Sigmoid colon (tissue), 7 donors: ENCODE measurements around the gene INPP5F. TPM values are rescaled to one million over a fixed set of nuclear protein-coding genes. Genes with fewer than 3 reads are reported as not detected.
"Not testable (repeated sequence)": the region's sequence is repeated elsewhere in the genome, so short reads cannot be mapped to it uniquely, and the experiment has no call there.

Experiments used
- DNase-seq: peaks from one replicate; pipeline ENCODE4 v3.0.0-alpha.2; 2019
- H3K27ac ChIP-seq, 4 donors: fragments of 200-600 bp; sonication (generic); one replicate each; pipeline ENCODE4 v1.5.1; 2016 to 2019; ENCODE audit warnings: mild to moderate bottlenecking in 1 of 4
- H3K27me3 ChIP-seq, 3 donors: fragments of 200-600 bp; sonication (generic); one replicate each; pipeline ENCODE4 v1.5.1; 2019; ENCODE audit warnings: mild to moderate bottlenecking in 1 of 3
- H3K36me3 ChIP-seq, 4 donors: fragments of 200-600 bp; sonication (generic); one replicate each; pipeline ENCODE4 v1.5.1; 2016 to 2019
- H3K4me1 ChIP-seq, 4 donors: fragments of 200-600 bp; sonication (generic); one replicate each; pipeline ENCODE4 v1.5.1; 2017 to 2019
- H3K4me3 ChIP-seq, 4 donors: fragments of 200-600 bp; sonication (generic); one replicate each; pipeline ENCODE4 v1.5.1; 2017 to 2019; ENCODE audit warnings: mild to moderate bottlenecking in 2 of 4, moderate library complexity in 1 of 4
- H3K9me3 ChIP-seq, 4 donors: fragments of 200-600 bp in 3 of 4; sonication (generic) in 3 of 4; one replicate each; pipeline versions ENCODE4 v1.5.1 to v1.6.1; 2013 to 2019
- CTCF ChIP-seq, 4 experiments: fragments of 450-650 bp in 3 of 4; fragments of 200-600 bp in 1 of 4; IDR thresholded peaks; one replicate each; pipeline ENCODE4 v1.5.1; 2016 to 2019; ENCODE audit warnings: antibody characterized with exemption in 4 of 4, mild to moderate bottlenecking in 3 of 4, moderate library complexity in 2 of 4
- EP300 ChIP-seq, 4 donors: sonication (generic); formaldehyde crosslinking; IDR thresholded peaks; one replicate each; pipeline ENCODE4 v1.6.1; 2017; ENCODE audit warnings: antibody characterized with exemption in 4 of 4
- POLR2A ChIP-seq, 2 donors: fragments of 450-650 bp; IDR thresholded peaks; one replicate each; pipeline ENCODE4 v1.6.1; 2016; ENCODE audit warnings: antibody characterized with exemption in 2 of 2, mild to moderate bottlenecking in 2 of 2, moderate library complexity in 2 of 2
- POLR2AphosphoS5 ChIP-seq, 4 donors: sonication (generic); formaldehyde crosslinking; IDR thresholded peaks; one replicate each; pipeline ENCODE4 v1.6.1; 2017; ENCODE audit warnings: antibody characterized with exemption in 4 of 4
- WGBS, 2 donors: extraction: QIAGEN DNeasy Blood & Tissue Kit; methylation state at CpG; one replicate each; pipeline ENCODE4 v1.1.7; 2013; 5-methylcytosine and 5-hydroxymethylcytosine counted together
- intact Hi-C: fragments of 100-400 bp; cut with DNase I; formaldehyde crosslinking; loops from one replicate; pipeline ENCODE4 v1.15.1; 2023
- polyA plus RNA-seq, 3 donors: library from polyadenylated mRNA; stranded (reverse); fragments of 200-250 nt; gene quantifications; one replicate each; pipeline ENCODE4 v1.2.3, GENCODE V29; 2013
- total RNA-seq, 4 donors: library from RNA; depleted of rRNA; stranded (reverse); fragments of >200 nt; gene quantifications; one replicate each; pipeline ENCODE4 v1.1.0, GENCODE V29; 2016
- donor health status: healthy with polysubstance abuse.
- donor health status: Bipolar disorder and iron deficiency.
- donor health status: healthy.

INPP5F gene
- total and polyA plus RNA-seq, 7 donors, result 4.4 to 22.2 (median 16.0) TPM

GRCh38 chr10:119860866-119861607 lies 135.2 kb downstream of the INPP5F start:
- H3K27ac ChIP-seq, result no peak overlapping the region
- intact Hi-C loops, result no loop called here
- 67 to 73% methylated on average over 7 of the region's 7 CpGs for WGBS, 2 donors
- no peaks in the 10 kb centered on the region for H3K27me3 ChIP-seq
- H3K9me3 ChIP-seq, result no peaks in the 10 kb centered on the region
- DNase-seq, result no peak
- no peak overlapping the region for H3K4me3 ChIP-seq
- no peak for TF ChIP-seq EP300 (IDR thresholded peaks at IDR 0.05)
- peaks cover 0 to 19% (median 4%) of the 10 kb centered on the region in 4 donors for H3K36me3 ChIP-seq
- H3K4me1 ChIP-seq, result peaks cover 0 to 17% (median 10%) of the 10 kb centered on the region in 4 donors

GRCh38 chr10:119862524-119862923 lies 136.7 kb downstream of the INPP5F start:
- no peaks in the 10 kb centered on the region for H3K9me3 ChIP-seq
- no peak overlapping the region for H3K4me3 ChIP-seq
- WGBS, 2 donors, result 55 to 64% methylated on average over 1 of the region's 1 CpG
- H3K27me3 ChIP-seq, result no peaks in the 10 kb centered on the region
- no peak overlapping the region for H3K27ac ChIP-seq
- TF ChIP-seq POLR2A (IDR thresholded peaks at IDR 0.05) (no peak), CTCF (IDR thresholded peaks at IDR 0.05) (no peak), EP300 (IDR thresholded peaks at IDR 0.05) (no peak), POLR2AphosphoS5 (IDR thresholded peaks at IDR 0.05) (no peak)
- no peak for DNase-seq
- intact Hi-C loops, result no loop called here
- peaks cover 0 to 6% (median 0%) of the 10 kb centered on the region in 4 donors for H3K36me3 ChIP-seq
- H3K4me1 ChIP-seq, result peaks cover 0 to 19% (median 10%) of the 10 kb centered on the region in 4 donors

DNA sequence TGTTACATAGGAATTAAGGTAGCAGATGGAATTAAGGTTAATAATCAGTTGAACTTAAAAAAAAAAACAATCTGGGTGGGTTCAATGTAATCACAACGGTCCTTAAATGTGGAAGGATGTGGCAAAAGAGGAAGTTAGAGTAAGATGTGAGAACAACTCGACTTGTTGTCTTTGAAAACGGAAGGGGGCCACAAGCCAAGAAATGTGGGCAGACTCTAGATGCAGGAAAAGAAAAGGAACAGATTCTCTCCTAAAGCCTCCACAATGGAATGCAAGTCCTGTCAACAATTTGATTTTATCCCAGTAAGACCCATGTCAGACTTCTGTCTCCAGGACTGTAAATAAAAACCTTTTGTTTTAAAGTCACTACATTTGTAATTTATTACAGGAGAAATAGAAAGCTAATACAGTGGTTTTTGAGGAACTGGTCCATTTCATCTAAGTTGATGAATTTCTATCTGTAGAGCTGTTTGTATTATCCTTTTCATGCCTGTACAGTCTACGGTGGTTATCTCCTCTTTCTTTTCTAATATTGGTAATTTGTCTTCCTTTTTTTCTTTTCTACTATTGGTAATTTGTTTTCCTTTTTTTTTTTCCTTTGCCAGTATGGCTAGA lies 138.2 kb downstream of the INPP5F start:
- no peak overlapping the region for H3K27ac ChIP-seq
- intact Hi-C loops, result no loop called here
- DNase-seq, result no peak
- H3K36me3 ChIP-seq, result no peaks in the 10 kb centered on the region
- TF ChIP-seq CTCF (IDR thresholded peaks at IDR 0.05) (no peak), EP300 (IDR thresholded peaks at IDR 0.05) (no peak), POLR2A (IDR thresholded peaks at IDR 0.05) (no peak), POLR2AphosphoS5 (IDR thresholded peaks at IDR 0.05) (no peak)
- WGBS, 2 donors, result 51 to 60% methylated on average over 4 of the region's 4 CpGs
- H3K4me1 ChIP-seq, result peaks cover 0 to 33% (median 13%) of the 10 kb centered on the region in 4 donors
- no peaks in the 10 kb centered on the region for H3K9me3 ChIP-seq
- no peak overlapping the region for H3K4me3 ChIP-seq
- H3K27me3 ChIP-seq, result no peaks in the 10 kb centered on the region

GRCh38 chr10:119865699-119866240 lies 139.9 kb downstream of the INPP5F start:
- TF ChIP-seq POLR2A (IDR thresholded peaks at IDR 0.05) (no peak), EP300 (IDR thresholded peaks at IDR 0.05) (no peak), POLR2AphosphoS5 (IDR thresholded peaks at IDR 0.05) (no peak), CTCF (IDR thresholded peaks at IDR 0.05) (no peak)
- 94 to 95% methylated on average over 6 of the region's 6 CpGs for WGBS, 2 donors
- no peak for DNase-seq
- intact Hi-C loops, result no loop called here
- peaks cover 0 to 32% (median 13%) of the 10 kb centered on the region in 4 donors for H3K4me1 ChIP-seq
- no peaks in the 10 kb centered on the region for H3K9me3 ChIP-seq
- no peaks in the 10 kb centered on the region for H3K36me3 ChIP-seq
- no peak overlapping the region for H3K4me3 ChIP-seq
- H3K27me3 ChIP-seq, result no peaks in the 10 kb centered on the region
- no peak overlapping the region for H3K27ac ChIP-seq

- Histone ChIP-seq H3K4me1 (peaks cover 0 to 40% (median 20%) of the 10 kb centered on the region in 4 donors), H3K36me3 (no peaks in the 10 kb centered on the region), H3K27ac (peak overlapping the region in 1 of 4 donors; percentile 15), H3K9me3 (no peaks in the 10 kb centered on the region), H3K4me3 (no peak overlapping the region), H3K27me3 (no peaks in the 10 kb centered on the region)
- TF ChIP-seq POLR2AphosphoS5 (IDR thresholded peaks at IDR 0.05) (no peak), POLR2A (IDR thresholded peaks at IDR 0.05) (no peak), EP300 (IDR thresholded peaks at IDR 0.05) (no peak), CTCF (IDR thresholded peaks at IDR 0.05) (no peak)
- intact Hi-C loops, result no loop called here
- DNase-seq, result no peak
- WGBS, 2 donors, result 88% methylated on average over 7 of the region's 7 CpGs
Observed at GRCh38 chr10:119867317-119867716, 141.5 kb downstream of the INPP5F start.

DNA sequence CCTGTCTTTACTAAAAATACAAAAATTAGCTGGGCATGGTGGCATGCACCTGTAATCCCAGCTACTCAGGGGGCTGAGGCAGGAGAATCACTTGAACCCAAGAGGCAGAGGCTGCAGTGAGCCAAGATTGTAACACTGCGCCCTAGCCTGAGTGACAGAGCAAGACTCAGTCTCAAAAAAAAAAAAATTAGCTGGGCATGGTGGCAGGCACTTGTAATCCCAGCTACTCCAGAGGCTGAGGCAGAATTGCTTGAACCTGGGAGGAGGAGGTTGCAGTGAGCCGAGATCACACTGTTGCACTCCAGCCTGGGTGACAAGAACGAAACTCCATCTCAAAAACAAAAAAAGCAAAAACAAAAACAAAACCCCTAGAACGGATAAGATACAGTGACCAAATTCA lies 143.5 kb downstream of the INPP5F start:
- H3K9me3 ChIP-seq, H3K36me3 ChIP-seq, intact Hi-C loops, H3K27me3 ChIP-seq, DNase-seq, H3K4me3 ChIP-seq, H3K27ac ChIP-seq: not testable (repeated sequence)
- H3K4me1 ChIP-seq, result peaks cover 0 to 46% (median 29%) of the 10 kb centered on the region in 4 donors
- WGBS, 2 donors, result 86 to 87% methylated on average over 4 of the region's 4 CpGs
